HG03196 (cell line): ENCODE results near the gene EFNA5.
"Not testable (repeated sequence)": the region's sequence is repeated elsewhere in the genome, so short reads cannot be mapped to it uniquely, and the experiment has no call there.

ENCODE experiments used
- ATAC-seq: cut with Tn5 transposase; IDR thresholded peaks from one replicate; pipeline ENCODE4 v1.9.1; 2021; ENCODE audit not compliant: unreplicated experiment

EFNA5 gene

DNA sequence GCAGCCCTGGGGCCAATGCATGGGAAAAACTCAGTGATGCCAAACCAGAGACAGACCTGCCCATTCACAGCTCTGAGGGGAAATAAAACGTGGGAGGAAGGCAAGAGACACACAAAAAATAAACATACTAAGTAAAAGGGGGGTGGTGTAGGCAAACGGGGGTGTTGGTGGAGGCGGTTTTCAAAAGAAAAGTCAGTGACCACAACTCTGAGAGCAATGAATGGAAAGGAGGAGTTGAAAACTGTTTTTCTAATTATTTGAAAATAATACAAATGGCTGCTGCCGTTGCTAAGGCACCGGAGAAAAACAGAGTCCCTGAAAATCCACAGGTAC, 293.5 kb downstream of the EFNA5 start:
- ATAC-seq = no peak

- no peak for ATAC-seq
Measured at GRCh38 chr5:107376546-107377276, 294.0 kb downstream of the EFNA5 start.

- ATAC-seq = peak; percentile 70
Measured at GRCh38 chr5:107373549-107374263, 297.0 kb downstream of the EFNA5 start.

DNA sequence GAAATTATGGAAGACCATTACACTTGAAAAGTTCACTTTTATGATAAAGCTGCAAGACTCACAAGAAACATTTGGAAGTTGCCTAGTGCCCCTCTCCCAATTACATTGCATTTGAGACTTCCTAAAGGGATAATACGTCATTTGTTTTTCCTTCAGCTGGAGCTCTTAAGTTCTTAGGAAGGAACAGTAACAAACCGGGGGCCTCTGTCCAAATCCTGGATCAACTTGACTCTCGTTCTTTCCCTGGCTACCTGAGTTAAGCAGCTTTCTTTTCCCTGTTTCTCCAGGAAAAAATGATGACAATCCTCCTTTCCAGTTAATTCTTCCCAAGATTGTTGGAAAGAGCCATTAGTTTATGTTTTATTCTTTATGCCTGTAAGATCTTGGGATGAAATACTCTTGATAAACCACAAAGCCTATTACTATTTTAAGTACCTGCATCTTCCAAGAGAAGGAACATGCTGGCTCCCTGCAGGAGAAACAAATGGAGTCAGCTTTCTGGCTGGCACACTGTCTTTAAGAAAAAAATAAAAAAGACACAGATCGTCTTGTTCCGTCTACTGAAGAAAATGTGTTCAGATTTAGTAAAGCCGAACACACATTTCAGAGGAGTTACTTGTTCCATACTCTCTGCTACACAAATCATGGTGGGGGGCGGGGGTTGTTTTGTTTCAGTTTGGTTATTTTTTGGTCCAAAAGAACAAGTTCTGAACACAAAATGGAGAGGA, 297.9 kb downstream of the EFNA5 start:
- no peak for ATAC-seq

DNA sequence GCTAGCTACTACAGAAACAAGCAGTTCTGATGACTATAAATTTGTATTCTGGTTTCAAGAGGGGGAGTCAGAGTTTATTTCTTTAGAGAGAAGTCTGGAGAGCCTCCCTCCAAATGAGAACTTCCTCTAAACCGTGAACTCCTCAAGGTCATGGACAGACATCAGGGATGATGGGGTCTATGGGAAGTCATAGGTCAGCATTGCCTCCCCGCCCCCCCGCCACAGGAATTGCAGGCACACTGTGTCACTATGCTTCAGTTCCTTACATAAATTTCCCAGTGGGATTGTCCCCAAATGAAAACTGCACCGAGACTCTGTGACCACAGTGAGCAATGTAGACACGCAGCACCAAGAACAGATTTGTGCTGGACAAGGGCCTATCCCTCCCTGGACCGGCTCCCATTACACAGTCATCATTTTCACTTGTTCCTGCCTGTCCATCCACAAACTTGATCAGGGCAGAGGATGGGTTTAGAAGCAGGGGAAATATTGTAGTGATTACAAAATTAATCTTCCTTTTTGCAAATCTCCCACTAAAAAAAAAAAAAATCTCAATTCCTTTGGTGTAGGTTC, 300.3 kb downstream of the EFNA5 start:
- no peak for ATAC-seq

GRCh38 chr5:107369622-107370021, 301.1 kb downstream of the EFNA5 start:
- ATAC-seq = no peak

DNA sequence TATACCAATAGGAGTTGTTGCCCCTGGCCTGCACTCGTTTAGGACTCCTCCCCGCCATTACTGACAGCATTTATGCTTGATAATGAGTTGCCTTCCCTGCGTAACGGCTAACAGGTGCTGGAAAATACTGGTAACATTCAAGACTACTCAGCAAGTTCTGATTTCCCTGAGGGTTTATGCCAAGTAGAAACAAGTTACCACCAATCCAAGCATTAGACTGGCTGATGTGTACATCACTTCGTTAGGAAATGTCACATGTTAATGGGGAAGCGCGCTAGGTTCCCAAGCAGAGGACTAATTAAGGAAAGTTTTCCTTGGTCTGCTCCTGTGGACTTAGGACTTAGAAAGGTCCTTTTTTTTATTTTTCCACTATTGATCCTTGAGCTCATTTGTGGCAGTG, 302.1 kb downstream of the EFNA5 start:
- ATAC-seq = no peak

DNA sequence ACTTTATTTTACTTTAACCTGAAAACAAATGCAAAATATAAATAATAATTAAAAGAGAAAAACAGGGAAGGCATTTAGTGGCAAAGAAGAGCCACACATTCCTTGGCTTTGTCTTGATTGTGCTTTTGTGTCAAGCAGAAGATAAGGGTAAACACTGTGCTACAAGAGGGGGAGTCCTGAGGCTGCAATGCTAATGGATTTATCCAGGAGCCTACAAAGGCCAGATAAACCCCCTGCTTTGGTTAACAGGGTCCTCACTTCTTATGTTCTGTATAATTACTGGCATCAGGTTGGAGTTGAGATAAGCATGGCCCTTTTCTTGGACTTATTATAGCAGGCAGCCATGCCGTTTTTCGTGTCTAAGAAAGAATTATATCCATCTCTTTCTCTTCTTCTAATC, 302.8 kb downstream of the EFNA5 start:
- ATAC-seq = no peak

DNA sequence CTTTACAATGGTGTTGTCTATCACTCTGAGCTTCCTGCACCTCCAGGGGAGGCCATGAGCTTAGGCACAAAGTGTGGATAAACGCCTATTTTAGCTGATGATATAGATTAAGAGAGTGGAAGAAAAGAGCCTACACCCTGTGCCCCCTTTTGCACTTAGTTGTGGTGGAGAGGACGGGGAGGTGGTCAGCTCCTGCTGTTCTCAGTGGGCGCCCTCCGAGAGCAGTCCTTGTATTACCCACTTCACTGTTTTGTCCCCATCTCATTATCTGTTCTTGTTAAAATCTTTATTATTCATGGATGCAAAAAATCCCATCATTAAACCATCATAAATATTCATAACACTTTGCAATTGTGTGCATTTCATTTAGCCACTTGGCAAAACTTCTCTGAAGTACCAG, 303.3 kb downstream of the EFNA5 start:
- ATAC-seq = no peak

GRCh38 chr5:107365320-107366109, 305.2 kb downstream of the EFNA5 start:
- peak; percentile 47 for ATAC-seq

- ATAC-seq = peak; percentile 39
Measured at GRCh38 chr5:107364443-107365319, 306.1 kb downstream of the EFNA5 start.

- ATAC-seq = no peak
Measured at GRCh38 chr5:107363768-107364167, 307.0 kb downstream of the EFNA5 start.

DNA sequence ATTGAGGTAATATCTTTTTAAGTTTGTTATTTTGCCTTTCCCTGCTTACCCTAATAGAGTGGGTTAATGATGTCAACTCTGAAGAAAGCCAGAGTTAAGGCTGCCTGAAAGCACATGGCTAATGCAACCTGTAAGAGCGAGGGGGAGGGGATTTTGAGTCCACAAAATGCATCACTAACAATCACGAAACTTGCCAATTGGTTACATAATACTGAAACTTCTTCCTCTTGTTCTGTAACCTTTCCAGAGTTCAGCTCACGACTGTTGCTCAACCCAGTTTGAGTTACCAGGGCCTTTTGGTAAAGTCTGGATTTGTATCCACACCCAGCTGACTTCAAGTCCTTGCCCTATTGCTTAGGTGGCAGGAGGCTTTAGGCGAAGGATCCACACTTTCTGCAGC, 308.8 kb downstream of the EFNA5 start:
- no peak for ATAC-seq

- ATAC-seq = no peak
Measured at GRCh38 chr5:107359916-107360234, 310.9 kb downstream of the EFNA5 start.

- no peak for ATAC-seq
Measured at GRCh38 chr5:107359033-107359915, 311.5 kb downstream of the EFNA5 start.

- no peak for ATAC-seq
Measured at GRCh38 chr5:107356891-107357290, 313.8 kb downstream of the EFNA5 start.

DNA sequence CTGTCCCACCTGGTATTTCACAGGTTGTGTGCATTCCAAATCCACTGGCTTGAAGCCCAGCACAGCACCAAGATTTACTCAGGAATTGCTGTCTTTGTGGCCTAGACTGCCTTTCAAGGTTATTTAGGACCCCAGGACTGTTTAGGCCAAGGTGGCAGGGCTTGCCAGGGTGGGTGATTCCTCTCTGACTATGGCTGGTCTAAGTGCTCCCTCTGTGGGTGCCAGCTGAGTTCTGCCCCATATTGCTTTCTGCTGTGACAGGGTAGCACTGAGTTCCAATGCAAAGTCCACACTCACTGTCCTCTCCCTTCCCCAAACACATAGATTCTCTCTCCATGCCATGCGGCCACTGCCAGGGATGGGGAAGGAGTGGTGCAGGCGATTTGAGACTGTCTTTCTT, 318.2 kb downstream of the EFNA5 start:
- ATAC-seq = no peak

GRCh38 chr5:107346580-107346979, 324.2 kb downstream of the EFNA5 start:
- ATAC-seq = not testable (repeated sequence)

- ATAC-seq = no peak
Measured at GRCh38 chr5:107342371-107342770, 328.4 kb downstream of the EFNA5 start.
